Transverse colon (tissue), 4 donors: ENCODE measurements around the gene ARHGEF10L. TPM values are rescaled to one million over a fixed set of nuclear protein-coding genes. Genes with fewer than 3 reads are reported as not detected.

Experiments
- DNase-seq: peaks from one replicate; pipeline ENCODE4 v3.0.0-alpha.2; 2019
- H3K27ac ChIP-seq, 4 donors: fragments of 200-600 bp; sonication (generic); 2 replicates each; pipeline ENCODE4 v1.5.1; 2016 to 2018; ENCODE audit warnings: inconsistent platforms in 4 of 4
- H3K27me3 ChIP-seq: fragments of 200-600 bp; sonication (generic); 2 replicates; pipeline ENCODE4 v1.5.1; 2017; ENCODE audit warnings: inconsistent platforms
- H3K36me3 ChIP-seq, 4 donors: fragments of 200-600 bp; sonication (generic); 2 replicates each; pipeline ENCODE4 v1.5.1; 2017 to 2019; ENCODE audit warnings: inconsistent platforms in 4 of 4
- H3K4me1 ChIP-seq, 4 donors: fragments of 200-600 bp; sonication (generic); 2 replicates each; pipeline ENCODE4 v1.5.1; 2017 to 2020; ENCODE audit warnings: inconsistent platforms in 4 of 4
- H3K4me3 ChIP-seq, 4 donors: fragments of 200-600 bp; sonication (generic); 1 replicate in 1 of 4; 2 replicates in 3 of 4; pipeline versions ENCODE4 v1.5.1 to v1.6.1; 2017 to 2019; ENCODE audit warnings: inconsistent platforms in 4 of 4
- H3K9me3 ChIP-seq, 2 donors: fragments of 200-600 bp; sonication (generic); 2 replicates each; pipeline ENCODE4 v1.5.1; 2017 to 2019; ENCODE audit warnings: inconsistent platforms in 2 of 2
- EP300 ChIP-seq: sonication (generic); formaldehyde crosslinking; IDR thresholded peaks from one replicate; pipeline ENCODE4 v1.6.1; 2017; ENCODE audit warnings: antibody characterized with exemption, low read depth
- POLR2A ChIP-seq: fragments of 450-650 bp; IDR thresholded peaks from one replicate; pipeline ENCODE4 v1.6.1; 2016; ENCODE audit warnings: antibody characterized with exemption, mild to moderate bottlenecking, moderate library complexity
- POLR2AphosphoS5 ChIP-seq, 3 donors: sonication (generic); formaldehyde crosslinking; IDR thresholded peaks; one replicate each; pipeline ENCODE4 v1.6.1; 2016; ENCODE audit warnings: antibody characterized with exemption in 3 of 3
- WGBS, 2 donors: methylation state at CpG; one replicate each; pipeline ENCODE4 v1.1.5; 2018; ENCODE audit warnings: low coverage in 1 of 2; 5-methylcytosine and 5-hydroxymethylcytosine counted together
- in situ Hi-C, 4 donors: fragments of 200-750 bp; cut with MboI; loops; one replicate each; pipeline versions ENCODE4 v1.15.0 to v1.15.1; 2017; ENCODE audit warnings: low sequenced_read_pairs in 3 of 4, low pct_ligation_motif_present in 1 of 4, low pct_unique_long_range_greater_than_20kb in 1 of 4
- intact Hi-C: fragments of 100-400 bp; cut with DNase I; formaldehyde crosslinking; loops from one replicate; pipeline ENCODE4 v1.15.1; 2023; ENCODE audit warnings: low total_unique reads
- total RNA-seq, 4 donors: library from RNA; depleted of rRNA; stranded (reverse); fragments of >200 nt; gene quantifications; one replicate each; pipeline ENCODE4 v1.1.0, GENCODE V29; 2016
- TF ChIP-seq, protein P1 (sequence below), 5 experiments: fragments of 200-600 bp in 3 of 5; fragments of 450-650 bp in 2 of 5; sonication (generic) in 3 of 5; IDR thresholded peaks; 1 replicate in 2 of 5; 2 replicates in 3 of 5; pipeline ENCODE4 v1.5.1; 2016 to 2017; ENCODE audit warnings: antibody characterized with exemption in 5 of 5, inconsistent platforms in 3 of 5, mild to moderate bottlenecking in 2 of 5, moderate library complexity in 1 of 5

The ARHGEF10L gene
- total RNA-seq, 4 donors from 2014 or later = 115 to 326 (median 199) TPM

DNA sequence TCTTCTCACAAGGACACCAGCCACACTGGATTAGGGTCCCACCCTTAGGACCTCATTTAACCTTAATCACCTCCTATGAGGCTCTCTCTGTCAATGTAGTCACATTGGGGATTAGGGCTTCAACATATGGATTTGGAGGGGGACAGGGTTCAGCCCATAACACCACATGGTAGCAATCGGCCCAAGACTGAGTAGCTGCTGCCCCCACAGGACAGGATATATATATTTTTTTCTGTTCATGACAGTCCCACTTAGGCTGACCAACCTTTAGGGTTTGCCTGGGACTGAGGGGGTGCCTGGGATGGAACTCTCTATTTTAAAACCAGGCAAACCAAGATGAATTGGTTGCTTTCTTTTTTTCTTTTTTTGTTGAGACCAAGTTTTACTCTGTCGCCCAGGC, 207.4 kb downstream of the ARHGEF10L start:
- intact Hi-C loops (no loop called here), in situ Hi-C loops (no loop called here)
- TF ChIP-seq, protein P1, sequence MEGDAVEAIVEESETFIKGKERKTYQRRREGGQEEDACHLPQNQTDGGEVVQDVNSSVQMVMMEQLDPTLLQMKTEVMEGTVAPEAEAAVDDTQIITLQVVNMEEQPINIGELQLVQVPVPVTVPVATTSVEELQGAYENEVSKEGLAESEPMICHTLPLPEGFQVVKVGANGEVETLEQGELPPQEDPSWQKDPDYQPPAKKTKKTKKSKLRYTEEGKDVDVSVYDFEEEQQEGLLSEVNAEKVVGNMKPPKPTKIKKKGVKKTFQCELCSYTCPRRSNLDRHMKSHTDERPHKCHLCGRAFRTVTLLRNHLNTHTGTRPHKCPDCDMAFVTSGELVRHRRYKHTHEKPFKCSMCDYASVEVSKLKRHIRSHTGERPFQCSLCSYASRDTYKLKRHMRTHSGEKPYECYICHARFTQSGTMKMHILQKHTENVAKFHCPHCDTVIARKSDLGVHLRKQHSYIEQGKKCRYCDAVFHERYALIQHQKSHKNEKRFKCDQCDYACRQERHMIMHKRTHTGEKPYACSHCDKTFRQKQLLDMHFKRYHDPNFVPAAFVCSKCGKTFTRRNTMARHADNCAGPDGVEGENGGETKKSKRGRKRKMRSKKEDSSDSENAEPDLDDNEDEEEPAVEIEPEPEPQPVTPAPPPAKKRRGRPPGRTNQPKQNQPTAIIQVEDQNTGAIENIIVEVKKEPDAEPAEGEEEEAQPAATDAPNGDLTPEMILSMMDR (IDR thresholded peaks at IDR 0.05) = no peak
- no peak for TF ChIP-seq POLR2A
- no peak for TF ChIP-seq POLR2AphosphoS5 (IDR thresholded peaks at IDR 0.05)
- TF ChIP-seq EP300 = no peak
- no peak for DNase-seq
- WGBS, 2 donors = 78 to 100% methylated on average over 1 to 2 of the region's 2 CpGs
- Histone ChIP-seq H3K9me3 (no peaks in the 10 kb centered on the region), H3K27ac (no peak overlapping the region), H3K4me3 (no peak overlapping the region), H3K27me3 (peaks cover 1% of the 10 kb centered on the region), H3K4me1 (no peaks in the 10 kb centered on the region), H3K36me3 (no peaks in the 10 kb centered on the region)

Other genes with a start within 250 kb of the ARHGEF10L start
- gene PADI4, start 231.5 kb upstream of the ARHGEF10L start, total RNA-seq = not detected
- not detected for gene PADI6, start 167.5 kb upstream of the ARHGEF10L start, total RNA-seq
- gene RCC2, start 100.0 kb upstream of the ARHGEF10L start, total RNA-seq = 10 to 100 TPM; 22.0 to 82.2 (median 25.3) TPM
- not detected for gene ACTL8, start 215.6 kb downstream of the ARHGEF10L start, total RNA-seq